Measurements from ENCODE around the gene GPR132.

GPR132 gene

DNA sequence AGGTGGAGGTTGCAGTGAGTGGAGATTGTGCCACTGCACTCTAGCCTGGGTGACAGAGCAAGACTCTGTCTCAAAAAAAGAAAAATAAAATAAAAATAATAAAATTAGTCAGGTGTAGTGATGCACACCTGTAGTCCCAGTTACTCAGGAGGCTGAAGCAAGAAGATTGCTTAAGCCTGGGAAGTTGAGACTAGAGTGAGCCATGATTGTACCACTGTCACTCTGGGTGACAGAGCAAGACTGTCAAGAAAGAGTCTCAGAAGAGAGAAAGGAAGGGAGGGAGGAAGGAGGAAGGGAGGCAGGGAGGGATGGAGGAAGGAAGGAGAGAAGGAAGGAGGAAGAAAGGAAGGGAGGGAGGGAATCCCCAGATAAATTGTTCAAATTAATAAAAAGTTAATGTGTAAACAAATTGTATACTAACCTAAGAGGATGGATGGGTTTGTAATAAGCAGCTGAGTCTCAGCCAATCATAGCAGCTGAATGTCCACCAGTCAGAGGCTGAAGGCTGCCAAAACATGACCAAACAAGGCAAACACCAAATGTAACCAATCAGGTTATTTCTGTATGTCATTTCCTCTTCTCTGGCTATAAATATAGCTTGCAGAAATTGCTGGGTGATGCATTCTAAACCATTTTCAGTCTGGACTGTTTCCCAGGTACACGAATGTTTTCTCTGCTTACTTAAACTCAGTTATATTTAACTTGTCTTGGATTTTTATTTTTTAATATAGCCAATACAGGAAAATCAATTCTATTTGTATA lies 38.2 kb downstream of the GPR132 start:
- CTCF ChIA-PET, result interaction anchor here (1.0 to 3.3 kb wide), 3 partner anchors 8 to 51 kb away, joined by 3 to 24 read pairs (median 7); no protein-coding TSS in a partner anchor
- POLR2A ChIA-PET, result no interaction called here
- TF ChIP-seq, protein P1, sequence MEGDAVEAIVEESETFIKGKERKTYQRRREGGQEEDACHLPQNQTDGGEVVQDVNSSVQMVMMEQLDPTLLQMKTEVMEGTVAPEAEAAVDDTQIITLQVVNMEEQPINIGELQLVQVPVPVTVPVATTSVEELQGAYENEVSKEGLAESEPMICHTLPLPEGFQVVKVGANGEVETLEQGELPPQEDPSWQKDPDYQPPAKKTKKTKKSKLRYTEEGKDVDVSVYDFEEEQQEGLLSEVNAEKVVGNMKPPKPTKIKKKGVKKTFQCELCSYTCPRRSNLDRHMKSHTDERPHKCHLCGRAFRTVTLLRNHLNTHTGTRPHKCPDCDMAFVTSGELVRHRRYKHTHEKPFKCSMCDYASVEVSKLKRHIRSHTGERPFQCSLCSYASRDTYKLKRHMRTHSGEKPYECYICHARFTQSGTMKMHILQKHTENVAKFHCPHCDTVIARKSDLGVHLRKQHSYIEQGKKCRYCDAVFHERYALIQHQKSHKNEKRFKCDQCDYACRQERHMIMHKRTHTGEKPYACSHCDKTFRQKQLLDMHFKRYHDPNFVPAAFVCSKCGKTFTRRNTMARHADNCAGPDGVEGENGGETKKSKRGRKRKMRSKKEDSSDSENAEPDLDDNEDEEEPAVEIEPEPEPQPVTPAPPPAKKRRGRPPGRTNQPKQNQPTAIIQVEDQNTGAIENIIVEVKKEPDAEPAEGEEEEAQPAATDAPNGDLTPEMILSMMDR (IDR thresholded peaks at IDR 0.05; ENCODE audit: control extremely low read depth, extremely low read depth, low read depth, missing control alignments), result no peak
- peak; percentile 39 for DNase-seq (ENCODE audit: extremely low spot score)

DNA sequence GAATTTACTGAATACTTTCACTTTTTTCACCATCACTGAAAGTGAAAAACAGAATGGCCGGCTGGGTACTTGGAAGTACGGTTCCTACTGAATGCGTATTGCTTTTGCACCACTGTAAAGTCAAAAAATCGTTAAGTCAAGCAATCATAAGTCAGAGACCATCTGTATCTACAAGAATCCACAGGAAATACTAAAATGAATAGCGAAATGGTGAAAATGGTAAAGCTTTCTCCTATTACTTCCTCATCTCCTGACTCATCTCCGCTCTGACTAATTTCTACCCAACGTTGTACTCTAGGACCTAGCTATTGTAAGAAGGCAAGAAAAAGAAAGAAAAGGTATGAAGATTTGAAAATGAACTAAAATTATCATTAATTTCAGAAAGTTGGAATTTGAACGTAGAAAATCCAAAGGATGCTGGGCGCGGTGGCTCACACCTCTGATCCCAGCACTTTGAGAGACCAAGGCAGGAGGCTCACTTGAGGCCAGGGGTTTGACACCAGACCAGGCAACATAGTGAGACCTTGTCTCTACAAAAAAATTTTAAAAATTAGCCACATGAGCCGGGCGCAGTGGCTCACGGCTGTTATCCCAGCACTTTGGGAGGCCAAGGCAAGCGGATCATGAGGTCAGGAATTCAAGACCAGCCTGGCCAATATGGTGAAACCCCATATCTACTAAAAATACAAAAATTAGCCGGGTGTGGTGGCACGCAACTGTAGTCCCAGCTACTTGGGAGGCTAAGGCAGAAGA lies 39.0 kb downstream of the GPR132 start:
- ChIA-PET POLR2A (no interaction called here), CTCF (interaction anchor here (1.0 to 3.3 kb wide), 4 partner anchors 9 to 50 kb away, joined by 3 to 24 read pairs (median 5); no protein-coding TSS in a partner anchor)
- TF ChIP-seq, protein P1 (IDR thresholded peaks at IDR 0.05; ENCODE audit: control extremely low read depth, extremely low read depth, low read depth, missing control alignments), result no peak
- peak; percentile 66 for DNase-seq (ENCODE audit: extremely low spot score)

DNA sequence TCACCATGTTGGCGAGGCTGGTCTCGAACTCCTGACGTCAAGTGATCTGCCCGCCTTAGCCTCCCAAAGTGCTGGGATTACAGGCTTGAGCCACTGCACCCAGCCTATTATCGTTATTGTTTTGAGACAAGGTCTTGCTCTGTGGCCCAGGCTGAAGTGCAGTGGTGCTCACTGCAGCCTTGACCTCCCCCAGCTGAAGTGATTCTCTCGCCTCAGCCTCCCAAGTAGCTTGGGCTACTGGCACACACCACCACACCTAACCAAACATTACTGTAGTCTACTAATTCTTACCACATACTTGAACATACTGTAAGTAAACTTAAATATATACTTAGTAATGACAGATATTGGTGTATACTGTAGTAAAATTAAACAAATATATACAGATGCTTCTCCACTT lies 39.8 kb downstream of the GPR132 start:
- ChIA-PET CTCF (interaction anchor here (1.0 to 3.3 kb wide), 3 partner anchors 11 to 49 kb away, joined by 3 to 24 read pairs (median 7); no protein-coding TSS in a partner anchor), POLR2A (no interaction called here)
- no peak for DNase-seq (ENCODE audit: extremely low spot score)
- TF ChIP-seq, protein P1 (IDR thresholded peaks at IDR 0.05; ENCODE audit: control extremely low read depth, extremely low read depth, low read depth, missing control alignments), result no peak

DNA sequence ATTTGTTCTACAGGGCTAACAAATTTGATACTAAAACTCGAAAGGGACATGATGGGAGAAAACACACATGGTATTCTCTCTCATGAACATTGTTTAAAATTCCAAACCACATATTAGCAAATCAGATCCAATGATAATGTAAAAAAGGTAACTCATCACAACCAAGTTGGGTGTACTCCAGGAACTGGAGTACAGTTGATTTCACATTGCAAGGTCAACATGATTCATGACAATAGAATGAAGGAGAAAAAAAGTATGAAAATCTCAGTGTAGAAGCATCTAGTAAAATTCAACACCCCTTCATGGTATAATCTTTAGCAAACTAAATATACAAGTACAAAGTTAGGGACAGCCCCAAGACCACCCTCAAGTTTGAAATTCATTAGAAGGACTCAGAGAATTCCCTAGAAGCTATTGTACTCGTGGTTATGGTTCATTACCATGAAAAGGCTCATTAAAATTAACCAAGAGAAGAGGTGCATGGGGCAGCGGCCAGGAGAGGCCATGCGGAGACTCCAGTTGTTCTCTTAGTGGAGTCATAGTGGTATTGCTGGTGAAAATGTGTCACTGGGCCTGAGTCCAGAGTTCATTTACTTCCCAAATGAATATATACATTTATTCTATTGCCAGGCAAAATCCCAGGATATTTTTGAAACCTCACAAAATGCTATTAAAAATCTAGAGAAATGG lies 41.3 kb downstream of the GPR132 start:
- ChIA-PET CTCF (no interaction called here), POLR2A (no interaction called here)
- TF ChIP-seq, protein P1 (IDR thresholded peaks at IDR 0.05; ENCODE audit: control extremely low read depth, extremely low read depth, low read depth, missing control alignments), result no peak
- DNase-seq (ENCODE audit: extremely low spot score), result no peak

DNA sequence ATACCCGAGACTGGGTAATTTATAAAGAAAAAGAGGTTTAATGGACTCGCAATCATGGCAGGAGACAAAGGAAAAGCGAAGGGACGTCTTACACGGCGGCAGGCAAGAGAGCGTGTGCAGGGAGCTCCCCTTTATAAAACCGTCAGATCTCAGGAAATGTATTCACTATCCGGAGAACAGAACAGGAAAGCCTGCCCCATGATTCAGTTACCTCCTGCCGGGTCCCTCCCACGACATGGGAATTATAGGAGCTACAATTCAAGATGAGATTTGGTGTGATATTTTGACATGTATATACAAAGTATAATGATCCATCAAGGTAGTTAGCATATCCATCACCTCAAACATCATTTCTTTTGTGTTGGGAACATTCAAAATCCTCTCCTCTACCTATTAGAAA lies 42.1 kb downstream of the GPR132 start:
- DNase-seq (ENCODE audit: extremely low spot score), result no peak
- TF ChIP-seq, protein P1 (IDR thresholded peaks at IDR 0.05; ENCODE audit: control extremely low read depth, extremely low read depth, low read depth, missing control alignments), result no peak
- CTCF ChIA-PET, result interaction anchor here (1.0 kb wide), 2 partner anchors 22 to 23 kb away, joined by 3 read pairs; no protein-coding TSS in a partner anchor
- POLR2A ChIA-PET, result no interaction called here

DNA sequence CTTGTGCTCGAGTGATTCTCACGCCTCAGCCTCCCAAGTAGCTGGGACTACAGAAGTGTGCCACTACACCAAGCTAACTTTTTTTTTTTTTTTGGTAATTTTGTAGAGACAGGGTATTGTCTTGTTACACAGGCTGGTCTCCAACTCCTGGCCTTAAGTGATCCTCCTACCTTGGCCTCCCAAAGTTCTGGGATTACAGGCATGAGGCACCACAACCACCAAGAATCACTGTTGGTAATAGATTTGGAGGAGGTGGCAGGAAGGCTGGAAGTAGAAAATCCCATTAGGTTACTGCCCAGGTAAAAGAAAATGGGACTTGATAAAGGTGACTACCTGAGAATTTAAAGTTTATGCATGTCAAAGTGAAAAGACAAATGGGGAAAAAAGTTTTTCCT lies 43.0 kb downstream of the GPR132 start:
- no peak for DNase-seq (ENCODE audit: extremely low spot score)
- ChIA-PET POLR2A (no interaction called here), CTCF (interaction anchor here (1.0 to 4.9 kb wide), 2 partner anchors 23 kb away, joined by 3 to 30 read pairs; no protein-coding TSS in a partner anchor)
- TF ChIP-seq, protein P1 (IDR thresholded peaks at IDR 0.05; ENCODE audit: control extremely low read depth, extremely low read depth, low read depth, missing control alignments), result no peak

Data from GM10248 (cell line).